ENCODE results near the gene SARDH. TPM values are rescaled to one million over a fixed set of nuclear protein-coding genes. Genes with fewer than 3 reads are reported as not detected.

The SARDH gene
- total and polyA plus RNA-seq, 2 of the 13 experiments (the other 11 are each of a cell fraction or from before 2014, with no cell fraction given): 11.6 to 34.9 TPM

GRCh38 chr9:133758228-133758627 lies 20.1 kb upstream of the SARDH start (continued):
- TF ChIP-seq, protein P1, sequence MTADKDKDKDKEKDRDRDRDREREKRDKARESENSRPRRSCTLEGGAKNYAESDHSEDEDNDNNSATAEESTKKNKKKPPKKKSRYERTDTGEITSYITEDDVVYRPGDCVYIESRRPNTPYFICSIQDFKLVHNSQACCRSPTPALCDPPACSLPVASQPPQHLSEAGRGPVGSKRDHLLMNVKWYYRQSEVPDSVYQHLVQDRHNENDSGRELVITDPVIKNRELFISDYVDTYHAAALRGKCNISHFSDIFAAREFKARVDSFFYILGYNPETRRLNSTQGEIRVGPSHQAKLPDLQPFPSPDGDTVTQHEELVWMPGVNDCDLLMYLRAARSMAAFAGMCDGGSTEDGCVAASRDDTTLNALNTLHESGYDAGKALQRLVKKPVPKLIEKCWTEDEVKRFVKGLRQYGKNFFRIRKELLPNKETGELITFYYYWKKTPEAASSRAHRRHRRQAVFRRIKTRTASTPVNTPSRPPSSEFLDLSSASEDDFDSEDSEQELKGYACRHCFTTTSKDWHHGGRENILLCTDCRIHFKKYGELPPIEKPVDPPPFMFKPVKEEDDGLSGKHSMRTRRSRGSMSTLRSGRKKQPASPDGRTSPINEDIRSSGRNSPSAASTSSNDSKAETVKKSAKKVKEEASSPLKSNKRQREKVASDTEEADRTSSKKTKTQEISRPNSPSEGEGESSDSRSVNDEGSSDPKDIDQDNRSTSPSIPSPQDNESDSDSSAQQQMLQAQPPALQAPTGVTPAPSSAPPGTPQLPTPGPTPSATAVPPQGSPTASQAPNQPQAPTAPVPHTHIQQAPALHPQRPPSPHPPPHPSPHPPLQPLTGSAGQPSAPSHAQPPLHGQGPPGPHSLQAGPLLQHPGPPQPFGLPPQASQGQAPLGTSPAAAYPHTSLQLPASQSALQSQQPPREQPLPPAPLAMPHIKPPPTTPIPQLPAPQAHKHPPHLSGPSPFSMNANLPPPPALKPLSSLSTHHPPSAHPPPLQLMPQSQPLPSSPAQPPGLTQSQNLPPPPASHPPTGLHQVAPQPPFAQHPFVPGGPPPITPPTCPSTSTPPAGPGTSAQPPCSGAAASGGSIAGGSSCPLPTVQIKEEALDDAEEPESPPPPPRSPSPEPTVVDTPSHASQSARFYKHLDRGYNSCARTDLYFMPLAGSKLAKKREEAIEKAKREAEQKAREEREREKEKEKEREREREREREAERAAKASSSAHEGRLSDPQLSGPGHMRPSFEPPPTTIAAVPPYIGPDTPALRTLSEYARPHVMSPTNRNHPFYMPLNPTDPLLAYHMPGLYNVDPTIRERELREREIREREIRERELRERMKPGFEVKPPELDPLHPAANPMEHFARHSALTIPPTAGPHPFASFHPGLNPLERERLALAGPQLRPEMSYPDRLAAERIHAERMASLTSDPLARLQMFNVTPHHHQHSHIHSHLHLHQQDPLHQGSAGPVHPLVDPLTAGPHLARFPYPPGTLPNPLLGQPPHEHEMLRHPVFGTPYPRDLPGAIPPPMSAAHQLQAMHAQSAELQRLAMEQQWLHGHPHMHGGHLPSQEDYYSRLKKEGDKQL (CRISPR knock-in tag; IDR thresholded peaks at IDR 0.05; ENCODE audit: low read depth): no peak
- TF ChIP-seq ZMAT5 (CRISPR knock-in tag; IDR thresholded peaks at IDR 0.05; ENCODE audit: borderline replicate concordance, low read depth): no peak
- TF ChIP-seq, protein P2, sequence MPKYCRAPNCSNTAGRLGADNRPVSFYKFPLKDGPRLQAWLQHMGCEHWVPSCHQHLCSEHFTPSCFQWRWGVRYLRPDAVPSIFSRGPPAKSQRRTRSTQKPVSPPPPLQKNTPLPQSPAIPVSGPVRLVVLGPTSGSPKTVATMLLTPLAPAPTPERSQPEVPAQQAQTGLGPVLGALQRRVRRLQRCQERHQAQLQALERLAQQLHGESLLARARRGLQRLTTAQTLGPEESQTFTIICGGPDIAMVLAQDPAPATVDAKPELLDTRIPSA (CRISPR knock-in tag; IDR thresholded peaks at IDR 0.05; ENCODE audit: borderline replicate concordance): no peak
- TF ChIP-seq SP4 (CRISPR knock-in tag; IDR thresholded peaks at IDR 0.05): no peak
- no peak for TF ChIP-seq ERF (CRISPR knock-in tag; IDR thresholded peaks at IDR 0.05)
- TF ChIP-seq, protein P3, sequence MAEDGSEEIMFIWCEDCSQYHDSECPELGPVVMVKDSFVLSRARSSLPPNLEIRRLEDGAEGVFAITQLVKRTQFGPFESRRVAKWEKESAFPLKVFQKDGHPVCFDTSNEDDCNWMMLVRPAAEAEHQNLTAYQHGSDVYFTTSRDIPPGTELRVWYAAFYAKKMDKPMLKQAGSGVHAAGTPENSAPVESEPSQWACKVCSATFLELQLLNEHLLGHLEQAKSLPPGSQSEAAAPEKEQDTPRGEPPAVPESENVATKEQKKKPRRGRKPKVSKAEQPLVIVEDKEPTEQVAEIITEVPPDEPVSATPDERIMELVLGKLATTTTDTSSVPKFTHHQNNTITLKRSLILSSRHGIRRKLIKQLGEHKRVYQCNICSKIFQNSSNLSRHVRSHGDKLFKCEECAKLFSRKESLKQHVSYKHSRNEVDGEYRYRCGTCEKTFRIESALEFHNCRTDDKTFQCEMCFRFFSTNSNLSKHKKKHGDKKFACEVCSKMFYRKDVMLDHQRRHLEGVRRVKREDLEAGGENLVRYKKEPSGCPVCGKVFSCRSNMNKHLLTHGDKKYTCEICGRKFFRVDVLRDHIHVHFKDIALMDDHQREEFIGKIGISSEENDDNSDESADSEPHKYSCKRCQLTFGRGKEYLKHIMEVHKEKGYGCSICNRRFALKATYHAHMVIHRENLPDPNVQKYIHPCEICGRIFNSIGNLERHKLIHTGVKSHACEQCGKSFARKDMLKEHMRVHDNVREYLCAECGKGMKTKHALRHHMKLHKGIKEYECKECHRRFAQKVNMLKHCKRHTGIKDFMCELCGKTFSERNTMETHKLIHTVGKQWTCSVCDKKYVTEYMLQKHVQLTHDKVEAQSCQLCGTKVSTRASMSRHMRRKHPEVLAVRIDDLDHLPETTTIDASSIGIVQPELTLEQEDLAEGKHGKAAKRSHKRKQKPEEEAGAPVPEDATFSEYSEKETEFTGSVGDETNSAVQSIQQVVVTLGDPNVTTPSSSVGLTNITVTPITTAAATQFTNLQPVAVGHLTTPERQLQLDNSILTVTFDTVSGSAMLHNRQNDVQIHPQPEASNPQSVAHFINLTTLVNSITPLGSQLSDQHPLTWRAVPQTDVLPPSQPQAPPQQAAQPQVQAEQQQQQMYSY (CRISPR knock-in tag; IDR thresholded peaks at IDR 0.05): no peak
- TF ChIP-seq ZNF24 (IDR thresholded peaks at IDR 0.05): no peak
- no peak for TF ChIP-seq CEBPB (IDR thresholded peaks at IDR 0.05; ENCODE audit: borderline replicate concordance, low read depth, low read length)
